PFSK-1 (cell line): ENCODE measurements around the gene TCEAL4.

Experiments
- FOXP2 ChIP-seq: optimal IDR thresholded peaks from 2 replicates; pipeline ENCODE3; 2011; ENCODE audit warnings: borderline replicate concordance, control low read depth, inconsistent platforms; ENCODE audit not compliant: insufficient read depth; ENCODE audit errors: extremely low read length, extremely low read depth
- POLR2AphosphoS5 ChIP-seq: IDR thresholded peaks from 2 replicates; pipeline ENCODE4 v1.6.1; 2012; ENCODE audit warnings: low read depth, mild to moderate bottlenecking, control low read depth, low read length, moderate library complexity
- SIN3A ChIP-seq: IDR thresholded peaks from 2 replicates; pipeline ENCODE4 v1.6.1; 2012; ENCODE audit warnings: mild to moderate bottlenecking, low read length, moderate library complexity, borderline replicate concordance; ENCODE audit not compliant: insufficient read depth
- TAF1 ChIP-seq: IDR thresholded peaks from 2 replicates; pipeline ENCODE4 v1.6.1; 2012; ENCODE audit warnings: low read length, control low read depth, borderline replicate concordance; ENCODE audit not compliant: insufficient read depth
- TF ChIP-seq, protein P1 (sequence below), 2 experiments: IDR thresholded peaks; 2 replicates each; pipeline versions ENCODE4 v1.6.1 to v1.8.0; 2011 to 2012; ENCODE audit warnings: low read depth in 2 of 2, low read length in 2 of 2, control low read depth in 1 of 2, inconsistent platforms in 1 of 2, mild to moderate bottlenecking in 1 of 2, moderate library complexity in 1 of 2; ENCODE audit not compliant: insufficient read depth in 1 of 2

DNA sequence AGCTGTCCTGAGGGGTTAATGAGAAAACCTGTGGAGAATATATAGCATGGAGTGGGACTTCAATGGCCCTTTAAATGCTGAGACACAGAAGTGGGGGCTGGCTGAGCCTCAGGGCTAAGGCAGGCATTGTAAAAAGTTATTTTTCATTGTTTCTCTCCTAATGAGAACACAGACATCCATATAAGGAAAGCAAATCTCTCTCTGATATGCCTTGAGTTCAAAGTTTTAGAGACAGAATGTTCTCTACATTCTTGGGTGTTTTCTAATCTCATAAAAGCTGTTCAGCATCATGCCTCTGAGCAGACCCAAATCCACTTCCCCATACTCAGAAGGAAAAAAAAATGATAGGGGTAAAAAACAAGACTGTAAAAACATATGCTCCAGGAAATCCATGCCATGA, 49.2 kb upstream of the TCEAL4 start:
- TF ChIP-seq POLR2AphosphoS5 (no peak), TAF1 (no peak), FOXP2 (no peak), SIN3A (no peak)
- TF ChIP-seq, protein P1, sequence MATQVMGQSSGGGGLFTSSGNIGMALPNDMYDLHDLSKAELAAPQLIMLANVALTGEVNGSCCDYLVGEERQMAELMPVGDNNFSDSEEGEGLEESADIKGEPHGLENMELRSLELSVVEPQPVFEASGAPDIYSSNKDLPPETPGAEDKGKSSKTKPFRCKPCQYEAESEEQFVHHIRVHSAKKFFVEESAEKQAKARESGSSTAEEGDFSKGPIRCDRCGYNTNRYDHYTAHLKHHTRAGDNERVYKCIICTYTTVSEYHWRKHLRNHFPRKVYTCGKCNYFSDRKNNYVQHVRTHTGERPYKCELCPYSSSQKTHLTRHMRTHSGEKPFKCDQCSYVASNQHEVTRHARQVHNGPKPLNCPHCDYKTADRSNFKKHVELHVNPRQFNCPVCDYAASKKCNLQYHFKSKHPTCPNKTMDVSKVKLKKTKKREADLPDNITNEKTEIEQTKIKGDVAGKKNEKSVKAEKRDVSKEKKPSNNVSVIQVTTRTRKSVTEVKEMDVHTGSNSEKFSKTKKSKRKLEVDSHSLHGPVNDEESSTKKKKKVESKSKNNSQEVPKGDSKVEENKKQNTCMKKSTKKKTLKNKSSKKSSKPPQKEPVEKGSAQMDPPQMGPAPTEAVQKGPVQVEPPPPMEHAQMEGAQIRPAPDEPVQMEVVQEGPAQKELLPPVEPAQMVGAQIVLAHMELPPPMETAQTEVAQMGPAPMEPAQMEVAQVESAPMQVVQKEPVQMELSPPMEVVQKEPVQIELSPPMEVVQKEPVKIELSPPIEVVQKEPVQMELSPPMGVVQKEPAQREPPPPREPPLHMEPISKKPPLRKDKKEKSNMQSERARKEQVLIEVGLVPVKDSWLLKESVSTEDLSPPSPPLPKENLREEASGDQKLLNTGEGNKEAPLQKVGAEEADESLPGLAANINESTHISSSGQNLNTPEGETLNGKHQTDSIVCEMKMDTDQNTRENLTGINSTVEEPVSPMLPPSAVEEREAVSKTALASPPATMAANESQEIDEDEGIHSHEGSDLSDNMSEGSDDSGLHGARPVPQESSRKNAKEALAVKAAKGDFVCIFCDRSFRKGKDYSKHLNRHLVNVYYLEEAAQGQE (IDR thresholded peaks at IDR 0.05; ENCODE audit: insufficient read depth in 1 of 2, low read depth in 2 of 2, low read length in 2 of 2), result no peak
